Stimulated activated CD4-positive, alpha-beta T cell treated with anti-CD3 and anti-CD28 coated beads, Interleukin-2, amount 100 ng/mL, for 24 hours (primary cell): Measurements from ENCODE around the gene C11orf54.
A peak's percentile ranks its signal among the peaks of the same experiment; 100 is the strongest.
"Not testable (repeated sequence)": the region's sequence is repeated elsewhere in the genome, so short reads cannot be mapped to it uniquely, and the experiment has no call there.

Experiments
- DNase-seq, 2 donors: peaks; one replicate each; pipeline ENCODE4 v3.0.0-alpha.2; 2020

C11orf54 gene

GRCh38 chr11:93735627-93736026 lies 5.8 kb upstream of the C11orf54 start:
- no peak for DNase-seq

GRCh38 chr11:93736129-93736528 lies 5.3 kb upstream of the C11orf54 start:
- DNase-seq, result no peak

GRCh38 chr11:93737904-93738612 lies 3.4 kb upstream of the C11orf54 start:
- no peak for DNase-seq

- DNase-seq, result no peak
Observed at GRCh38 chr11:93738647-93739081, 2.8 kb upstream of the C11orf54 start.

- peak; percentile 60 to 65 for DNase-seq
Observed at GRCh38 chr11:93740031-93740729, 1.3 kb upstream of the C11orf54 start.

GRCh38 chr11:93740730-93741093 lies 760 bp upstream of the C11orf54 start:
- peak; percentile 69 to 74 for DNase-seq

GRCh38 chr11:93741882-93742226 lies 382 bp downstream of the C11orf54 start:
- DNase-seq, result no peak

- DNase-seq, result no peak
Observed at GRCh38 chr11:93743291-93743690, 1.8 kb downstream of the C11orf54 start.

GRCh38 chr11:93744669-93745004 lies 3.2 kb downstream of the C11orf54 start:
- DNase-seq, result no peak

- DNase-seq, result not testable (repeated sequence)
Observed at GRCh38 chr11:93745005-93745755, 3.7 kb downstream of the C11orf54 start.

- no peak for DNase-seq
Observed at GRCh38 chr11:93746101-93746500, 4.6 kb downstream of the C11orf54 start.

GRCh38 chr11:93747122-93747521 lies 5.7 kb downstream of the C11orf54 start:
- DNase-seq, result no peak

GRCh38 chr11:93751001-93751400 lies 9.5 kb downstream of the C11orf54 start:
- no peak for DNase-seq

GRCh38 chr11:93753241-93753640 lies 11.8 kb downstream of the C11orf54 start:
- no peak for DNase-seq

- DNase-seq, result no peak
Observed at GRCh38 chr11:93756748-93757147, 15.3 kb downstream of the C11orf54 start.

- DNase-seq, result no peak
Observed at GRCh38 chr11:93757301-93757700, 15.8 kb downstream of the C11orf54 start.

- DNase-seq, result no peak
Observed at GRCh38 chr11:93757924-93758865, 16.7 kb downstream of the C11orf54 start.

- DNase-seq, result not testable (repeated sequence)
Observed at GRCh38 chr11:93759123-93759522, 17.7 kb downstream of the C11orf54 start.

GRCh38 chr11:93761910-93762309 lies 20.4 kb downstream of the C11orf54 start:
- no peak for DNase-seq

GRCh38 chr11:93765551-93765950 lies 24.1 kb downstream of the C11orf54 start:
- no peak for DNase-seq

- DNase-seq, result no peak
Observed at GRCh38 chr11:93766504-93766903, 25.0 kb downstream of the C11orf54 start.

- no peak for DNase-seq
Observed at GRCh38 chr11:93767018-93767417, 25.5 kb downstream of the C11orf54 start.

GRCh38 chr11:93770160-93770559 lies 28.7 kb downstream of the C11orf54 start:
- no peak for DNase-seq
